Caco-2 (cell line): ENCODE data around the gene SPDYE2. TPM values are rescaled to one million over a fixed set of nuclear protein-coding genes. Genes with fewer than 3 reads are reported as not detected.
"Not testable (repeated sequence)": the region's sequence is repeated elsewhere in the genome, so short reads cannot be mapped to it uniquely, and the experiment has no call there.

Source experiments
- Bru-seq: library from RNA; stranded (reverse); fragments of 400-500 nt; gene quantifications from one replicate; lab custom pipeline; 2021; lab: Mats Ljungman, UMichigan
- BruChase-seq, 2 experiments: library from RNA; stranded (reverse); fragments of 400-500 nt; gene quantifications; one replicate each; lab custom pipeline; 2021; lab: Mats Ljungman, UMichigan
- BruUV-seq: library from RNA; stranded (reverse); fragments of 400-500 nt; replicated peaks from 2 replicates; lab custom pipeline; 2021; lab: Mats Ljungman, UMichigan
- CTCF ChIA-PET: fragments of 300-600 bp; sonication (Branson Sonifier 250); formaldehyde crosslinking; loops from one replicate; lab custom pipeline; 2022; ENCODE audit warnings: antibody characterized with exemption; lab: Charles Lee
- POLR2A ChIA-PET: fragments of 300-600 bp; sonication (Branson Sonifier 250); formaldehyde crosslinking; loops from one replicate; lab custom pipeline; 2022; ENCODE audit warnings: antibody characterized with exemption; lab: Charles Lee
- DNase-seq, 2 experiments: peaks; one replicate each; pipeline versions ENCODE4 v3.0.0 to v3.0.0-alpha.2; 2020 to 2022
- H3K27me3 ChIP-seq: replicated peaks from 2 replicates; pipeline ENCODE4 v1.6.0; 2011; ENCODE audit warnings: low read length; ENCODE audit not compliant: control insufficient read depth, insufficient read depth
- H3K36me3 ChIP-seq: 2 replicates; pipeline ENCODE4 v1.5.1; 2011; ENCODE audit warnings: low read length; ENCODE audit not compliant: control insufficient read depth, insufficient read depth
- H3K4me1 ChIP-seq: fragments of 250-450 bp; sonication (Bioruptor Pico); 2 replicates; pipeline ENCODE4 v1.5.1; 2020; ENCODE audit warnings: mild to moderate bottlenecking
- H3K4me3 ChIP-seq: 2 replicates; pipeline ENCODE4 v1.5.1; 2011; ENCODE audit warnings: low read depth, mild to moderate bottlenecking, control low read depth, low read length
- H3K9me3 ChIP-seq: fragments of 250-450 bp; sonication (Bioruptor Pico); 2 replicates; pipeline ENCODE4 v1.5.1; 2020; ENCODE audit warnings: mild to moderate bottlenecking, moderate library complexity
- H3K27ac Mint-ChIP-seq: one replicate; pipeline ENCODE4 v1.8.0; 2022; ENCODE audit warnings: mixed read lengths; ENCODE audit not compliant: unreplicated experiment
- H3K27me3 Mint-ChIP-seq: one replicate; pipeline ENCODE4 v1.8.0; 2022; ENCODE audit warnings: mixed read lengths; ENCODE audit not compliant: insufficient read depth, unreplicated experiment
- H3K36me3 Mint-ChIP-seq: one replicate; pipeline ENCODE4 v1.8.0; 2022; ENCODE audit warnings: mild to moderate bottlenecking, mixed read lengths; ENCODE audit not compliant: insufficient read depth, unreplicated experiment
- H3K4me1 Mint-ChIP-seq: one replicate; pipeline ENCODE4 v1.8.0; 2022; ENCODE audit warnings: low read depth, mixed read lengths; ENCODE audit not compliant: unreplicated experiment
- H3K4me3 Mint-ChIP-seq: one replicate; pipeline ENCODE4 v1.8.0; 2022; ENCODE audit warnings: mild to moderate bottlenecking, moderate library complexity, mixed read lengths; ENCODE audit not compliant: unreplicated experiment
- H3K9me3 Mint-ChIP-seq: one replicate; pipeline ENCODE4 v1.8.0; 2022; ENCODE audit warnings: mixed read lengths; ENCODE audit not compliant: unreplicated experiment
- intact Hi-C: fragments of 100-400 bp; cut with micrococcal nuclease; formaldehyde crosslinking; loops from one replicate; pipeline ENCODE4 v1.10.0; 2022; ENCODE audit not compliant: unreplicated experiment
- long read RNA-seq: library from polyadenylated mRNA; stranded (forward); transcript quantifications from one replicate; pipeline ENCODE4 v2.0.0, GENCODE V29; 2022
- total RNA-seq: library from RNA; stranded (reverse); gene quantifications from 2 replicates; pipeline ENCODE4 v1.2.3, GENCODE V29; 2022

The SPDYE2 gene
- total RNA-seq, result not detected in 2 replicates
- not detected for Bru-seq, nascent RNA
- not detected for BruChase-seq, experiment 1, labeled RNA remaining after a 2-hour chase
- not detected for BruChase-seq, experiment 2, labeled RNA remaining after a 6-hour chase
- long read RNA-seq, partial matches to known transcripts, result 0 of 11 reads
- long read RNA-seq, other reads (novel, unspliced or antisense), result 11 of 11 reads

DNA sequence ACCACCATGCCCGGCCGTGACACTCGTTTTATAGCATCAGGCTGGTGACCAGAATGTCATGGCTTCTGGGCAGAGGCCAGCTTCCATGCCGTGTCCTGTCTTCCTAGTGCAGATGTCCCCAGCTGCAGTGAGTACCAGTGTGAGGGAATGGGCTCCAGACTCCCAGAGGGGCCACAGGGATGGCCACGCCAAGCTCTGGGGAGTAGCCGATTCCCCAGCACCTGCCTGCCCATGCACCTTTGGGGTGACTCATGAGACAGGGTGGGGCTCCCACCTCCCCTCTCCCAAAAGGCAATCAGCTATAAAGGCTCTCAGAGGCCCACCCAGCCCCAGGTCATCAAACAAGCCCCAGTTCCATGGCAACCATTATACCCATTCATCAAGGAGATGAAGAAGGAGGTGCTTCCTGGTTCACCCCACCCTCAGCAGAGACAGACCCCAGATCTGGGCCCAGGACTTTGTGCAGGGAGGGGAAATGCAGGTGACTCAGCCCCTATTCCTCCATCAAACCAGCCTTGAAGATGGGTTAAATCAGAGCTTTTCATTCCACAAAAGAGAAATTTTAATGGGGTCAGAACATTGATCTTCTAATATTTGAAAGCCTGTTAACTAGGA lies at the start of gene SPDYE2:
SPDYE2 (plus strand) TSS at position 419 of the 615 bp plus-strand sequence. CDS start 2,030 bp downstream, outside the sequence.
- BruUV-seq, CTCF ChIA-PET, intact Hi-C loops, H3K36me3 ChIP-seq, DNase-seq, H3K9me3 Mint-ChIP-seq, POLR2A ChIA-PET, H3K27ac Mint-ChIP-seq, H3K9me3 ChIP-seq, H3K4me3 Mint-ChIP-seq, H3K4me3 ChIP-seq, H3K4me1 ChIP-seq, H3K36me3 Mint-ChIP-seq, H3K27me3 ChIP-seq, H3K27me3 Mint-ChIP-seq, H3K4me1 Mint-ChIP-seq: not testable (repeated sequence)

DNA sequence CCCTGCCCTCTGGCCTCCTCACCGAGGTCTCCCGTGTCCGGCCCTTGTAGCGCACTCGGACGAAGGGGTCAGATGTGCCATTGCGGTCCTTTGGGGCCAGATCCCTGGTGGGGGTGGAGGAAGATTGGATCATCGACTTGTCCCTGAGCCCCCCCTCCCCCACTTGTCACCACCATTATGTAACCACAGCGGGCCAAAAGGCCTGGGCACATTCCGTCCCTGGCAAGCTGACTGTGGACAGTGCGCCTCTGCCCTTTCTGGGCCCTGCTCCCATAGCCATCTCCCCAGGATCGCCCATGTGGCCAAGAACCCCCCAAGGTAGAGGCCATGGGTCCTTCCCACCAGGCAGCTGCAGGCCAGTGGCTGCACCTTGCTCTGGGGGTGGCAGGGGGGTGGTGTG lies 47.9 kb upstream of the SPDYE2 start:
- H3K9me3 Mint-ChIP-seq, H3K36me3 Mint-ChIP-seq, H3K27ac Mint-ChIP-seq, DNase-seq, CTCF ChIA-PET, H3K4me3 Mint-ChIP-seq, H3K27me3 ChIP-seq, POLR2A ChIA-PET, H3K4me1 Mint-ChIP-seq, H3K4me3 ChIP-seq, H3K27me3 Mint-ChIP-seq, BruUV-seq, H3K36me3 ChIP-seq, intact Hi-C loops, H3K4me1 ChIP-seq, H3K9me3 ChIP-seq: not testable (repeated sequence)

DNA sequence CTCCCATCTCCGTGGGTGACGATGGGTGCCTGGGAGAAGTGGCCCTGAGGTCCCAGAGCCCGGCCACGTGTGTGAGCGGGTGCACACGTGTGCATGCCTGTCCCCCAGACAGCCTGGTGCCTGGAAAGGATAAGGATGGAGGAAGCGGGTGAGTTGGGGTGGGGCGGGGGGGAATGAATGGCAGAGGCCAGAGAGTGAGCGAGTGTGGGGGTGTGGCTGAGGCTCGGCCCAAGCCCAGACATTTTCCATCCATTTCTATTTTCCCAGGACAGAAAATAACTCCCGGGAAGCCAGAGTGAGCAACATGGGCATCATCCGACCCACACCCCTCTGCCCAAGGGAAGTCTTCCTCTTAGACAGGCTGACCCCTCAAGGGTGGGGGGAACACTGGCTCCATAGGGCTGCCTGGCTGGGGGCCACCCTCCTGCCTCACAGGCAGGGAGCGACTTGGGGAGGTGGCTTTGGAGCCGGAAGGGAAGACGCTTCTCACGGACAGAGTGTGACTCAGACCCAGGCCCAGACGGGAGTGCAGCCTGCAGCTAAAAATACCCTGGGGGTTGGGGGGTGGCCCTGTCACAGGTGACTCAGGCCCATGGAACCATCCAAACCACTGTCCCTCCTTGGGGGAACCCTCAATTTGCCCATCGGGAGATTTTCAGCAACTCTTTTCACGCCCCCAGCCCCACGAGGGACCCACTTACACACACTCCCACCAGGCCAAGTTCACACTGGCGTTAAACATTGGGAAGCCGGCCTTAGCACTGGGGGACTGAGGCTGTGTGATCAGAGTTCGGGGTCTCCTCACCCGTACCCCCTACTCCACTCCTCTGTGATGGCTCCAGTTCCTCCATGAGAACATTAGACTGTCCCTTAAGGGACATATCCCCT lies 45.5 kb upstream of the SPDYE2 start:
- POLR2A ChIA-PET, H3K9me3 ChIP-seq, DNase-seq, H3K4me1 ChIP-seq, intact Hi-C loops, H3K36me3 Mint-ChIP-seq, BruUV-seq, H3K27me3 ChIP-seq, H3K9me3 Mint-ChIP-seq, CTCF ChIA-PET, H3K4me3 Mint-ChIP-seq, H3K36me3 ChIP-seq, H3K27me3 Mint-ChIP-seq, H3K4me1 Mint-ChIP-seq, H3K4me3 ChIP-seq, H3K27ac Mint-ChIP-seq: not testable (repeated sequence)

GRCh38 chr7:102507410-102508088 lies 43.5 kb upstream of the SPDYE2 start:
- H3K36me3 ChIP-seq, intact Hi-C loops, H3K9me3 ChIP-seq, H3K27ac Mint-ChIP-seq, POLR2A ChIA-PET, H3K4me3 ChIP-seq, DNase-seq, CTCF ChIA-PET, H3K27me3 Mint-ChIP-seq, BruUV-seq, H3K4me3 Mint-ChIP-seq, H3K4me1 Mint-ChIP-seq, H3K27me3 ChIP-seq, H3K9me3 Mint-ChIP-seq, H3K4me1 ChIP-seq, H3K36me3 Mint-ChIP-seq: not testable (repeated sequence)

DNA sequence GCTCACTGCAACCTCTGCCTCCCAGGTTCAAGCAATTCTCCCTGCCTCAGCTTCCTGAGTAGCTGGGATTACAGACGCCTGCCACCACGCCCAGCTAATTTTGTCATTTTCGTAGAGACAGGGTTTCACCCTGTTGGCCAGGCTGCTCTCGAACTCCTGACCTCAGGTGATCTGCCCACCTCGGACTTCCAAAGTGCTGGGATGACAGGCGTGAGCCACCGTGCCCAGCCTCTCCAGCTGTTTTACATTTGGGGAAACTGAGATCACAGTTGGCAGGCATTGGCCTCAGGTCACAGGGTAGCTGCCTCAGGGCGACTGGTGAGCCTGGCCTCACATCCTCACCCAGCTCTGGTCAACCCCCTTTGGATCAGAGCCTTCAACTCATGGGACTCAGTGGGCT lies 40.5 kb upstream of the SPDYE2 start:
- H3K4me1 ChIP-seq, intact Hi-C loops, H3K9me3 Mint-ChIP-seq, H3K4me1 Mint-ChIP-seq, H3K9me3 ChIP-seq, H3K36me3 ChIP-seq, CTCF ChIA-PET, POLR2A ChIA-PET, H3K27me3 ChIP-seq, BruUV-seq, H3K4me3 Mint-ChIP-seq, H3K4me3 ChIP-seq, H3K27me3 Mint-ChIP-seq, DNase-seq, H3K36me3 Mint-ChIP-seq, H3K27ac Mint-ChIP-seq: not testable (repeated sequence)

GRCh38 chr7:102511860-102512522 lies 39.0 kb upstream of the SPDYE2 start:
- H3K9me3 ChIP-seq, H3K27me3 ChIP-seq, CTCF ChIA-PET, H3K27me3 Mint-ChIP-seq, H3K9me3 Mint-ChIP-seq, H3K4me3 ChIP-seq, H3K4me1 ChIP-seq, POLR2A ChIA-PET, H3K4me1 Mint-ChIP-seq, DNase-seq, H3K4me3 Mint-ChIP-seq, BruUV-seq, H3K27ac Mint-ChIP-seq, H3K36me3 ChIP-seq, intact Hi-C loops, H3K36me3 Mint-ChIP-seq: not testable (repeated sequence)
